HG03354 (cell line): ENCODE data around the gene PLCB3.

ENCODE experiments used
- ATAC-seq: cut with Tn5 transposase; IDR thresholded peaks from one replicate; pipeline ENCODE4 v1.9.1; 2021; ENCODE audit warnings: mild to moderate bottlenecking; ENCODE audit not compliant: unreplicated experiment, poor library complexity, severe bottlenecking

The PLCB3 gene

GRCh38 chr11:64262271-64263002, 11.1 kb downstream of the PLCB3 start:
- ATAC-seq, result no peak

- no peak for ATAC-seq
Observed at GRCh38 chr11:64263021-64263946, 12.0 kb downstream of the PLCB3 start.

DNA sequence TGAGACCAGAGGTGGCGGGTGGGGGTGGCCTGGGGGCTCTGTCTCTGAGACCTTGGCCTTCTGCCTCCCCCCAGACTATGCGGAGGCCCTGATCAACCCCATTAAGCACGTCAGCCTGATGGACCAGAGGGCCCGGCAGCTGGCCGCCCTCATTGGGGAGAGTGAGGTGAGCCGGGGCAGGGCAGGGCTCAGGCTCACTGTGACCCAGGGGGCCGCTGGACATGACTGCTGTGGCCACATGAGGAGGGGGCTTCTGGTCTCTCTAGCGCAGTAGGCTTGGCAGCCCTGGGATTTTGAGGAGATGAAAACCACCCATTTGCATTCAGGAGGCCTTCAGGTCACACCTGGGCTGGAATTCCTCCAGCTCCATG, 12.6 kb downstream of the PLCB3 start:
- ATAC-seq, result no peak

- ATAC-seq, result no peak
Observed at GRCh38 chr11:64264371-64264852, 13.1 kb downstream of the PLCB3 start.

- ATAC-seq, result no peak
Observed at GRCh38 chr11:64265176-64266160, 14.1 kb downstream of the PLCB3 start.

GRCh38 chr11:64266339-64266738, 15.0 kb downstream of the PLCB3 start:
- ATAC-seq, result no peak

GRCh38 chr11:64267207-64267945, 16.0 kb downstream of the PLCB3 start:
- ATAC-seq, result no peak

DNA sequence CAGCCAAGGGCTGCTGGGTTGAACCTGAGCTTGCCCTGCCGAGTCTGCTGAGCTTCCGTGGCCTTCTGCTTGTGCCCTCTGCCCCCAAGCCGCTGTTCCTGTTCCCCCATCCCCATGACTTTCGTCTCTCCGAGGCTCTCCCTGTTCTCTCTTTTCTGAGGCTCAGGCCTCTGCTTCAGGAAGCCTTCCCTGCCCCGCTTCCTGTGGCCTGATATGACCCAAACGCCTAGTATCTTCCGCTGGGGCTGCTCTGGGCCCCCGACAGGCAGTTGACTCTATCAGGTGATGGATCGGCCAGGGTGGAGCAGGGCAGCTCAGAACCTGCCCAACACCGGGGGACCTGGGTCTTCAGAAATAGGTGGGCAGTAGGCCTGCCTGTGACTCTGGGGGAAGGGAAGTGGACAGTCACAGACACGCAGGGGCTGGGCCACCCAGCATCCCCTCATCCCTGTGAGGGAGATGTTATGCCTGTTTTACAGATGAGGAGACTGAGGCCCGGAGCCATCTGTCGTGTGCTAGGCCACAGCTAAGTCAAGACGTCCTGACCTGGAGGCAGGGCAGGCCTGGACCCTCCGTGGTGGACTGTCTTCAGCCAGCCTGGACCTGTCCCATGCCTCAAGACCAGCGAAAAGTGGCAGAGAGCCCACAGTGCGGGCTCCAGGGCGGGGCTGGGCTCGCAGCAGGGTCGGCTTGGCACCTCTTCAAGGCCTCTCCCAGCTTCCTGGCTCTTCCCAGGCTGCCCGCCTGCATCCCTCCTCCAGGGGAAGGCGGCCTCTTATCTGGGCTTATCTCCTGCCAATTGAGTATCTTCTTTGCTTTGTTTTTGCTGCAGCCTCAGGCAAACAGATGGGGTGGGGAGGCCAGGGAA, 16.9 kb downstream of the PLCB3 start:
- ATAC-seq, result no peak

- peak; percentile 16 for ATAC-seq
Observed at GRCh38 chr11:64268893-64269539, 17.7 kb downstream of the PLCB3 start.

GRCh38 chr11:64269540-64270220, 18.4 kb downstream of the PLCB3 start:
- peak; percentile 72 for ATAC-seq

DNA sequence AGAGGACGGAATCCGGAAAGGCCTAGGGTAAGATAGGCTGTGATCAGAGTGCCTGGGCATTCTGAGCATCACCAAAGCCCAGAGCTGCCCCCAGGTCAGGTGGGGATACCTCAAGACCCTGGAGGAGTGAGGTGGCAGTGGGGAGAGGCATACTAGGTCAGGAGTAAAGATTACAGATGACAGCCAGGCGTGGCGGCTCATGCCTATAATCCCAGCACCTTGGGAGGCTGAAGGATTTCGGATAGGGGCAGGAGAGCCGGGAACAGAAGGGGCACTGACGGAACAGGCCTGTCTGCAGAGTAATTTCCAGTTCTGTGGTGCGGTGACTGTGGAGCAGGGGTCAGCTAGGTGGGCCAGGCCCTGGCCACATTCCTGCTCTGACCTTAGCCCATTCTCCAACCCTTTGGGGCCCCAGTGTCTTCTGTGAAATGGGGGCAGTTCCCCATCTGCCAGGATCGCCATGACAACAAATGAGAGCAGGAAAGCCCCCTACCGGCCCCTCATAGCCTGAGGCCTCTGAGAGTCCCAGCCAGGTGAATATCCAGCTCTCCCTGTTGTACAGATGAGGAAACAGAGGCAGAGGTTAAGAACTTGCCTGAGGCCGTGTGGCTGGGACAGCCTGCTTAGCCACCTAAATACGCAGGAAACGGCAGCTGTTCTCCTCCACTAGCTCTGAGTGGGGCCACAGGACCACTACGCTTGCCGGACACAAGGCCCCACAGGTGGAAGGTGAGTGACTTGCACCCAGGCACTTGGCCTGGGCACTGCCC, 23.9 kb downstream of the PLCB3 start:
- no peak for ATAC-seq

DNA sequence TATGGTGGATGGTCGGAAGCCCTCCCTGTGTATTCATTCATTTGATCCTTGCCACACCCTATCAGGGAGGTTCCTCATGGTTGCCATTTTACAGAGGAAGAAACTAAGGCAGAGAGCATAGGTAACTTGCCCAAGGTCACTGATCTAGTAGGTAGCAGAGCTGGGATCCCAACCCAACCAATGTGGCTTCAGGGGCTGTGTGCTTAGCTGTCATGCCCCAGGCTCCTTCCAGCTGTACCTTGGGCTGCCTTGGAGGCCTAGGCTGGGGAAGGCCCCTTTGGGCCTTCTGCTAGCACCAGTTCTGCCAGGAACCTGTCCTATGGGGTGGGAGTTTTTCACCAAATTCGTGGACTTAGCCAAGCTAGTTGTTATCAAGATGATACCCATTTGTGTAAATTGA, 24.5 kb downstream of the PLCB3 start:
- no peak for ATAC-seq

- no peak for ATAC-seq
Observed at GRCh38 chr11:64276653-64277431, 25.5 kb downstream of the PLCB3 start.

- no peak for ATAC-seq
Observed at GRCh38 chr11:64278576-64279190, 27.4 kb downstream of the PLCB3 start.
